Sigmoid colon (tissue), 7 donors: ENCODE data around the gene DUSP9. TPM values are rescaled to one million over a fixed set of nuclear protein-coding genes. Genes with fewer than 3 reads are reported as not detected.
A peak's percentile ranks its signal among the peaks of the same experiment; 100 is the strongest.

ENCODE experiments used
- DNase-seq: peaks from one replicate; pipeline ENCODE4 v3.0.0-alpha.2; 2019
- H3K27ac ChIP-seq, 4 donors: fragments of 200-600 bp; sonication (generic); one replicate each; pipeline ENCODE4 v1.5.1; 2016 to 2019; ENCODE audit warnings: mild to moderate bottlenecking in 1 of 4
- H3K27me3 ChIP-seq, 3 donors: fragments of 200-600 bp; sonication (generic); one replicate each; pipeline ENCODE4 v1.5.1; 2019; ENCODE audit warnings: mild to moderate bottlenecking in 1 of 3
- H3K36me3 ChIP-seq, 4 donors: fragments of 200-600 bp; sonication (generic); one replicate each; pipeline ENCODE4 v1.5.1; 2016 to 2019
- H3K4me1 ChIP-seq, 4 donors: fragments of 200-600 bp; sonication (generic); one replicate each; pipeline ENCODE4 v1.5.1; 2017 to 2019
- H3K4me3 ChIP-seq, 4 donors: fragments of 200-600 bp; sonication (generic); one replicate each; pipeline ENCODE4 v1.5.1; 2017 to 2019; ENCODE audit warnings: mild to moderate bottlenecking in 2 of 4, moderate library complexity in 1 of 4
- H3K9me3 ChIP-seq, 4 donors: fragments of 200-600 bp in 3 of 4; sonication (generic) in 3 of 4; one replicate each; pipeline versions ENCODE4 v1.5.1 to v1.6.1; 2013 to 2019
- EP300 ChIP-seq, 4 donors: sonication (generic); formaldehyde crosslinking; IDR thresholded peaks; one replicate each; pipeline ENCODE4 v1.6.1; 2017; ENCODE audit warnings: antibody characterized with exemption in 4 of 4
- POLR2A ChIP-seq, 2 donors: fragments of 450-650 bp; IDR thresholded peaks; one replicate each; pipeline ENCODE4 v1.6.1; 2016; ENCODE audit warnings: antibody characterized with exemption in 2 of 2, mild to moderate bottlenecking in 2 of 2, moderate library complexity in 2 of 2
- POLR2AphosphoS5 ChIP-seq, 4 donors: sonication (generic); formaldehyde crosslinking; IDR thresholded peaks; one replicate each; pipeline ENCODE4 v1.6.1; 2017; ENCODE audit warnings: antibody characterized with exemption in 4 of 4
- WGBS, 2 donors: extraction: QIAGEN DNeasy Blood & Tissue Kit; methylation state at CpG; one replicate each; pipeline ENCODE4 v1.1.7; 2013; 5-methylcytosine and 5-hydroxymethylcytosine counted together
- intact Hi-C: fragments of 100-400 bp; cut with DNase I; formaldehyde crosslinking; loops from one replicate; pipeline ENCODE4 v1.15.1; 2023
- polyA plus RNA-seq, 3 donors: library from polyadenylated mRNA; stranded (reverse); fragments of 200-250 nt; gene quantifications; one replicate each; pipeline ENCODE4 v1.2.3, GENCODE V29; 2013
- total RNA-seq, 4 donors: library from RNA; depleted of rRNA; stranded (reverse); fragments of >200 nt; gene quantifications; one replicate each; pipeline ENCODE4 v1.1.0, GENCODE V29; 2016
- TF ChIP-seq, protein P1 (sequence below), 4 experiments: fragments of 450-650 bp in 3 of 4; fragments of 200-600 bp in 1 of 4; IDR thresholded peaks; one replicate each; pipeline ENCODE4 v1.5.1; 2016 to 2019; ENCODE audit warnings: antibody characterized with exemption in 4 of 4, mild to moderate bottlenecking in 3 of 4, moderate library complexity in 2 of 4
- donor health status: healthy with polysubstance abuse.
- donor health status: Bipolar disorder and iron deficiency.
- donor health status: healthy.

The DUSP9 gene
- total and polyA plus RNA-seq, 7 donors: 0.06 TPM; not detected in 6

GRCh38 chrX:153627675-153628111, 19.3 kb upstream of the DUSP9 start:
- intact Hi-C loops: no loop called here
- TF ChIP-seq, protein P1, sequence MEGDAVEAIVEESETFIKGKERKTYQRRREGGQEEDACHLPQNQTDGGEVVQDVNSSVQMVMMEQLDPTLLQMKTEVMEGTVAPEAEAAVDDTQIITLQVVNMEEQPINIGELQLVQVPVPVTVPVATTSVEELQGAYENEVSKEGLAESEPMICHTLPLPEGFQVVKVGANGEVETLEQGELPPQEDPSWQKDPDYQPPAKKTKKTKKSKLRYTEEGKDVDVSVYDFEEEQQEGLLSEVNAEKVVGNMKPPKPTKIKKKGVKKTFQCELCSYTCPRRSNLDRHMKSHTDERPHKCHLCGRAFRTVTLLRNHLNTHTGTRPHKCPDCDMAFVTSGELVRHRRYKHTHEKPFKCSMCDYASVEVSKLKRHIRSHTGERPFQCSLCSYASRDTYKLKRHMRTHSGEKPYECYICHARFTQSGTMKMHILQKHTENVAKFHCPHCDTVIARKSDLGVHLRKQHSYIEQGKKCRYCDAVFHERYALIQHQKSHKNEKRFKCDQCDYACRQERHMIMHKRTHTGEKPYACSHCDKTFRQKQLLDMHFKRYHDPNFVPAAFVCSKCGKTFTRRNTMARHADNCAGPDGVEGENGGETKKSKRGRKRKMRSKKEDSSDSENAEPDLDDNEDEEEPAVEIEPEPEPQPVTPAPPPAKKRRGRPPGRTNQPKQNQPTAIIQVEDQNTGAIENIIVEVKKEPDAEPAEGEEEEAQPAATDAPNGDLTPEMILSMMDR (IDR thresholded peaks at IDR 0.05): no peak
- TF ChIP-seq EP300 (IDR thresholded peaks at IDR 0.05) (no peak), POLR2A (IDR thresholded peaks at IDR 0.05) (no peak)
- no peaks in the 10 kb centered on the region for H3K36me3 ChIP-seq
- H3K9me3 ChIP-seq: no peaks in the 10 kb centered on the region
- no peak overlapping the region for H3K4me3 ChIP-seq
- no peak overlapping the region for H3K27ac ChIP-seq
- DNase-seq: peak; percentile 56
- WGBS, 2 donors: 62 to 80% methylated on average over 15 of the region's 15 CpGs
- peaks cover 0 to 3% (median 0%) of the 10 kb centered on the region in 3 donors for H3K27me3 ChIP-seq
- H3K4me1 ChIP-seq: no peaks in the 10 kb centered on the region

DNA sequence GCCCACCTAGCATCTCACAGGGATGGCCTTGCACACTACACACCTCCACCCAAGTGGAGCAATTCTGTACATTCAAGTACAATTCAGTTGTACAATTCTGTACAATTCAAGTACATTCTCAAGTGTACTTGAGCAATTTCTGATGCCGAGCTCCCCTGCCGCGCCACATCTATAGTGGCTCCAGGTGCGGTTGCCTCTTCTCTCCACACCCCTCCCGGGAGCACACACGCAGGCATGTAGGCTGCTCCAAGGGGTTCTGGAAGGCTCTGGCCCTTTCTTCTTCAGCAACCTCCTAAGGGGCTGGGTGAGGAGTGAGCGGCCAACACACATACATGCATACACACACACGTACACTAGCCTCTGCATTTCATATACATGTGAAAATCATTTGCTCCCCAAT, 18.9 kb upstream of the DUSP9 start:
- WGBS, 2 donors: 91 to 92% methylated on average over 8 of the region's 8 CpGs
- DNase-seq: no peak
- Histone ChIP-seq H3K9me3 (no peaks in the 10 kb centered on the region), H3K4me1 (no peaks in the 10 kb centered on the region), H3K27me3 (peaks cover 0 to 3% (median 0%) of the 10 kb centered on the region in 3 donors), H3K36me3 (no peaks in the 10 kb centered on the region), H3K4me3 (no peak overlapping the region), H3K27ac (no peak overlapping the region)
- TF ChIP-seq, protein P1 (IDR thresholded peaks at IDR 0.05): no peak
- TF ChIP-seq POLR2A (IDR thresholded peaks at IDR 0.05) (no peak), POLR2AphosphoS5 (IDR thresholded peaks at IDR 0.05) (no peak), EP300 (IDR thresholded peaks at IDR 0.05) (no peak)
- intact Hi-C loops: no loop called here

- no peaks in the 10 kb centered on the region for H3K36me3 ChIP-seq
- 89 to 91% methylated on average over 12 of the region's 12 CpGs for WGBS, 2 donors
- TF ChIP-seq EP300 (IDR thresholded peaks at IDR 0.05) (no peak), POLR2AphosphoS5 (IDR thresholded peaks at IDR 0.05) (no peak), POLR2A (IDR thresholded peaks at IDR 0.05) (no peak)
- TF ChIP-seq, protein P1 (IDR thresholded peaks at IDR 0.05): no peak
- H3K27me3 ChIP-seq: peaks cover 0 to 3% (median 0%) of the 10 kb centered on the region in 3 donors
- H3K4me1 ChIP-seq: no peaks in the 10 kb centered on the region
- no peak overlapping the region for H3K27ac ChIP-seq
- intact Hi-C loops: no loop called here
- peak; percentile 49 for DNase-seq
- no peaks in the 10 kb centered on the region for H3K9me3 ChIP-seq
- no peak overlapping the region for H3K4me3 ChIP-seq
Observed at GRCh38 chrX:153628665-153629064, 18.3 kb upstream of the DUSP9 start.

DNA sequence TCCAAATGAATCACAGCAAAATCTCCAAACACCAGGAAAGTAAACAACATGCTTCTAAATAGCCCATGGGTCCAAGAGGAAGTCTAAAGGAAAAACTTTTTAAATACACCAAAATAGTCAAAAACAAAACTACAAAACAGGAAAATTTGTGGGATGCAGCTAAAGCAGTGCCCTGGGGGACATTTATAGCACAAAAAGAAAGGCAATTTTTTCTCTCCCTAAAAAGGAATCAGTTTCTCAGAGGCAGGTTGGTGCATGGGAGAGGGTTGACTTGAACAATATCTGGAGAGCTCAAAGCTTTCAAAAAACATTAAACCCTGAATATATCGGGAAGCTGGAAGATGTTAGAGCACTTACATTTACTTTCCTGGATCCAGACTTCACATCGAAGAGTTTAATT, 15.7 kb upstream of the DUSP9 start:
- intact Hi-C loops: no loop called here
- Histone ChIP-seq H3K9me3 (no peaks in the 10 kb centered on the region), H3K36me3 (no peaks in the 10 kb centered on the region), H3K27ac (no peak overlapping the region), H3K27me3 (no peaks in the 10 kb centered on the region), H3K4me3 (no peak overlapping the region), H3K4me1 (no peaks in the 10 kb centered on the region)
- WGBS, 2 donors: 95 to 100% methylated on average over 2 of the region's 2 CpGs
- TF ChIP-seq POLR2A (IDR thresholded peaks at IDR 0.05) (no peak), POLR2AphosphoS5 (IDR thresholded peaks at IDR 0.05) (no peak), EP300 (IDR thresholded peaks at IDR 0.05) (no peak)
- TF ChIP-seq, protein P1 (IDR thresholded peaks at IDR 0.05): no peak
- DNase-seq: no peak

DNA sequence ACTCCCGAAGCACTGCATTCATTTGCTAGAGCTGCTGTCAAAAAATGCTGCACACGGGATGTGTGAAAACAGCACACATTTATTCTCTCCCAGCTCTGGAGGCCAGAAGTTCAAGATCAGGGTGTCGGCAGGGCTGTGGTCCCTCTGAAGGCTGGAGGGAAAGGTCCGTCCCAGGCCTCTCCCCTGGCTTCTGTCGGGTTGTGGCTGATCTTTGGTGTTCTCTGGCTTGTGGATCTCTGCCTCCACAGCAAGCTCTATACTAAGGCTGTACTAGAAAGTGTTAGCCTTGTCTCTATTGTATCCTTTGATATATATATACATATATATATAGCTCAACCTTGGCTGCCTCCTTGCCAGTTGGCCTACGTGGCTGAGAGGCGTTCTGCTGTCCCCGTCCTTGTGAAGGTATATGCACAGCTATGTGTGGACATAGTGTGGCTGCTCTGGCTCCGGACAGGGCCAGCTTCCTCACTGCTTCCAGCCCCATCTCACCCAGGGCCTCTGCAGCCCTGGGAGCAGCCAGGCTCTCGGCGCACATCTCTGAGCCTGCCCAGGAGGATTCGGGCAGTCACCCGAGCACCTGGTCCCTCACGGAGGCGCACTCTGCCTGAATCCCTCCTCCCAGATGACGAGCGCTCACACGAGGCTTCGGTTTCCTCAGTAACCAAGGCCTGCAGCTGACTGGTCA, 15.0 kb upstream of the DUSP9 start:
- Histone ChIP-seq H3K4me1 (no peaks in the 10 kb centered on the region), H3K9me3 (no peaks in the 10 kb centered on the region), H3K36me3 (no peaks in the 10 kb centered on the region), H3K4me3 (no peak overlapping the region), H3K27ac (no peak overlapping the region), H3K27me3 (no peaks in the 10 kb centered on the region)
- intact Hi-C loops: no loop called here
- peak; percentile 34 for DNase-seq
- WGBS, 2 donors: 90 to 91% methylated on average over 19 of the region's 19 CpGs
- TF ChIP-seq, protein P1 (IDR thresholded peaks at IDR 0.05): no peak
- no peak for TF ChIP-seq POLR2AphosphoS5 (IDR thresholded peaks at IDR 0.05)
- no peak for TF ChIP-seq POLR2A (IDR thresholded peaks at IDR 0.05)
- TF ChIP-seq EP300 (IDR thresholded peaks at IDR 0.05): no peak
